Measurements from ENCODE around the gene ARHGDIA. TPM values are rescaled to one million over a fixed set of nuclear protein-coding genes. Genes with fewer than 3 reads are reported as not detected.
"Not testable (repeated sequence)": the region's sequence is repeated elsewhere in the genome, so short reads cannot be mapped to it uniquely, and the experiment has no call there.

Gene ARHGDIA
- total RNA-seq, result 109 TPM

DNA sequence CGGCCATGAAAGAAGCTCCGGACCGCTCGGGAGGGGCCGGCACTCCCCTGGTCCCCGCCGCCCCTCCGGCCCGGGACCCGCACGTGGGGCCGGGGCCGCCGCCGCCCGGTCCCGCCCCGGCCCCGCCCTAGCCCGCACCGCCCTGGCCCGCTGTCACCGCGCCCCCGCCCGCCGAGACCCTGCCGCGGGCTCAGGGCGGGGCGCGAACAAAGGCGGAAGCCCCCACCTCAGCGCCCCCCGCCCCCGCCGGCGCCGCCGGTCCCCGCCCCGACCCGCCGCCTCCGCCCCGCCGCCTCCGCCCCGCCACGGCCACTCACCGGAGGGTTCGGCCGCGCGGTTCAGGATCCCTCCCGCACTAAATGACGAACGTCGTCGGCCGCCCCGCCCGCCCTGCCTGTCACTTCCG lies at the start of gene ARHGDIA:
TSS of gene ARHGDIA (minus strand) at position 357 of the 406 bp plus-strand sequence. CDS start 1,407 bp downstream, outside the sequence.
- ATAC-seq, result peak; percentile 50
- no peak for DNase-seq (ENCODE audit: low spot score)

GRCh38 chr17:81918832-81919545 lies 47.9 kb upstream of the ARHGDIA start:
- DNase-seq (ENCODE audit: low spot score) (no peak), ATAC-seq (peak; percentile 12)

DNA sequence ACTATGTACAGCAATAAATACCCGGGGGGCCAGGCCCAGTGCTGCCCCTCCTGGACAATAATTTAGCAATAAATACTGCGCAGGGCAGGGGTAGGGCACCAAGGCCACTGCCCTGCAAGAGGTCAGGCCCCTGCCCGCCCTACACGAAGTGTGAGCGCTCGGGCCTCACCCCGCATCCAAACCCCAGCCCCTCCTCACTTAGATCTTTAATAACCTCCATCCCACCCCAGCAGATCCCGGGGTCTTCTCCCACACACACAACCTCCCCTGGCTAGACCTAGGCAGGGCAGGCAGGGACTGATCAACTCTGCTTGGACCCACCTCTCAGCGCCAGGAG lies 47.2 kb upstream of the ARHGDIA start:
- not testable (repeated sequence) for DNase-seq (ENCODE audit: low spot score)
- peak; percentile 36 for ATAC-seq

DNA sequence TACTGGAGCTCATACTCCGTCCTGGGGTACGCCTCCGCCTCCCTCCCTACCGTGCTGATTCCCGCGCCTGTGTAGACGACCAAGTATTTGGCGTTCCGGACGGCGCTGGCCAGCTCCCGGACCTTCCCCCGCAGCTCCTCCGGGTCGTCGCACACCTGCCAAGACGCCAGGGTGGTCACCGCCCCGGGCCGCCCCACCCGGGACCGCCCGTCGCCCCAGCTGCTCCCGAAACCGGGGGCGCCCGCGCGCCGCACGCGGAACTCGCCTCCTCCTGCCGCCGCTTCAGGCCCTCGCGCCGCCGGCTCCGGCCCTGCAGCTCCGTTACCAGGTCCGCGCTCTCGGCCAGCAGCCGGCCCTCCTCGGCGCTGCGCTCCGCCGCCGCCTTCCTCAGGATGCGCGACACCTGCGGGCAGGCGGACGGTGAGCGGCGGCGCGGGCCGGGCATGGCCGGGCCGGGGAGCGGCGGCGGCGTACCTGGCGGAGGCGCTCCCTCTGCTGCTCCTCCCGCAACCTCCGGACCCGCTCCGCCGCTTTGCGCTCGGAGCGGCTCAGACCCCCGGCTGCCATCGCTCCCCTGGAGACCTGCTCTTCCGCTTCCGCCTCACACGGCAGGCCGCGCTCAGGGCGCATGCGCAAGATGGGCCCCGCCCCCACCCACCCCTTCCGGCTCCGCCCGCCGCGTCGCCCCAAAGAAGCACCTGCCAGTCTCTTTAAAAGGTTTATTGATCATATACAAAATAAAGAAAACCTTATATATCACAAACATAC lies 46.6 kb upstream of the ARHGDIA start, which contains the start of gene SIRT7:
TSS of gene SIRT7 (minus strand) at position 612 of the 768 bp plus-strand sequence. CDS start at position 567, 45 bp downstream.
- DNase-seq (ENCODE audit: low spot score) (peak; percentile 80), ATAC-seq (peak; percentile 78)

DNA sequence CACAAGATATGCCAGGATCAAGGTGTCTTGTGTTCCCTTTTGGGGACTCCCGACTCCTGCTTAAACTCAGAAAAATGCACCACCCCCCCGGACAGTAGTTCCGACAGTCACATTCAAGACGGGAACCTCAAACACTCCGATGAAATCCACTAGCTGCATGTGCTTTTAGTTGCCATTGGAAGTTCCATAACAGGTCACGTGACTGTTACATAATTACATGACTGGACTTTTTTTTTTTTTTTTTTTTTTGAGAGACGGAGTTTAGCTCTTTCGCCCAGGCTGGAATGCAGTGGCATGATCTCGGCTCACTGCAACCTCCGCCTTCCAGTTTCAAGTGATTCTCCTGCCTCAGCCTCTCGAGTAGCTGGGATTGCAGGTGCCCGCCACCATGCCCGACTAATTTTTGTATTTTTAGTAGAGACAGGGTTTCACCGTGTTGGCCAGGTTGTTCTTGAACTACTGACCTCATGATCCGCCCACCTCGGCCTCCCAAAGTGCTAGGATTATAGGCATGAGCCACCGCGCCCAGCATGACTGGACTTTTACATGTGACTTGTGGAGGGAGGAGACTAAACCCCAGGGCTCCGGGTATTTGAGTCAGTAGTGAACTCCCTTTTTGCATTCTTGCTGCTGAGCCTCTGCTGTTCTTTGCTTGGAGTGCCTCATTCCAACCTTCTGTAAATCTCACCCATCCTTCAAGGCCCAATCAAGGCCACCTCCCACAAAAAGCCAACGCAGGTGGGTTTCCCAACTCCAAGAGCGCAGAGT lies 45.3 kb upstream of the ARHGDIA start:
- DNase-seq (ENCODE audit: low spot score) (no peak), ATAC-seq (no peak)

DNA sequence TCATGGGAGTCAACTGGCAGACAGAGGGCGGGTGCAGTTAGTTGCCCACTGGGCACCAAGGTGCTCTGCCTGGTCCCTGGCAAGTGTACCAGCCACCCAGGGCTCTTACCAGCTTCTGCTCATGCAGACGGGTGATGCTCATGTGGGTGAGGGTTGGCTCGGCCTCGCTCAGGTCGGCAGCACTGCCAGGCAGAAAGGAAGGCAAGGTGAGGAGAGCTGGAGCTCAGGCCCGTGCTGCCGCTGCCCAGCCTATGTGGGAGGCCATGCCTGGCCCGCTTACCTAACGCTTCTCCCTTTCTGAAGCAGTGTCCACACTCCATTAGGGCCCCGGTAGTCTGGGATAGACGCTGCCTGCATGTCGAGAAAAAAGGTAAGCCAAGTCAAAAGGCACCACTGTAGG lies 44.2 kb upstream of the ARHGDIA start:
- no peak for DNase-seq (ENCODE audit: low spot score)
- ATAC-seq, result no peak

DNA sequence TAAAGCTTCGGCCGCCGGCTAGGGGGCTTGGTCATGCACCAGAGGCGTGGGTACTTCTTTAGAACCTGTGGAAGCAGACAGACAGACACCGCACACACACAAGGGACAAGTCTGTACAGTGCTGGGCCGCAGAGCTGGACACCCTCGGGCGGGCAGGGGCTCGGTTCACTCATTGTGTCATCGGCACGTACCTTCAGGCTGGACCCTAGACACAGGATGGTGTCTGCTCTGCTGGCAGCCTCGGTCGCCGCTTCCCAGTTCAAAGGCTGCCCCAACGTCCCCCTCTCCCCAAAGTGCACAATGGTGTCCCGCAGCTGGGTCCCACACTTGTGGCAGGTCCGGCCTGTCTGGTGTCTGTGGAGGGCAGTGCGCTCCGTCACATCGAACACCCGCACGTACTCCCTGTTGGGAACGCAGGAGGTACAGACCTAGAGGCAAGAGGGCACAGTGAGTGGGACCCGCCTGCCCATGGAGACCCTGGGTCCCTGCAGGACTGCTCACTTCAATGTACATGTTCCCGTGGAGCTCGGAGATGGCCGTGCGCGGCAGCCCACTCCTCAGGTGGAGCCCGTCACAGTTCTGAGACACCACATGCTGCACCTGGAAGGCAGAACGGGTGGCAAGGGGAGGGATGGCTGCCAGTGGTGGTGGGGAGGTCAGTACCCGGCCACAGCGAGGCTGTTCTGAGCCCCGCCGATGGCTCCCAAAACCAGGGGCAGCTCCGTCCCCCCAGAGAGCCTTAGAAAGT lies 43.1 kb upstream of the ARHGDIA start:
- ATAC-seq (no peak), DNase-seq (ENCODE audit: low spot score) (no peak)

DNA sequence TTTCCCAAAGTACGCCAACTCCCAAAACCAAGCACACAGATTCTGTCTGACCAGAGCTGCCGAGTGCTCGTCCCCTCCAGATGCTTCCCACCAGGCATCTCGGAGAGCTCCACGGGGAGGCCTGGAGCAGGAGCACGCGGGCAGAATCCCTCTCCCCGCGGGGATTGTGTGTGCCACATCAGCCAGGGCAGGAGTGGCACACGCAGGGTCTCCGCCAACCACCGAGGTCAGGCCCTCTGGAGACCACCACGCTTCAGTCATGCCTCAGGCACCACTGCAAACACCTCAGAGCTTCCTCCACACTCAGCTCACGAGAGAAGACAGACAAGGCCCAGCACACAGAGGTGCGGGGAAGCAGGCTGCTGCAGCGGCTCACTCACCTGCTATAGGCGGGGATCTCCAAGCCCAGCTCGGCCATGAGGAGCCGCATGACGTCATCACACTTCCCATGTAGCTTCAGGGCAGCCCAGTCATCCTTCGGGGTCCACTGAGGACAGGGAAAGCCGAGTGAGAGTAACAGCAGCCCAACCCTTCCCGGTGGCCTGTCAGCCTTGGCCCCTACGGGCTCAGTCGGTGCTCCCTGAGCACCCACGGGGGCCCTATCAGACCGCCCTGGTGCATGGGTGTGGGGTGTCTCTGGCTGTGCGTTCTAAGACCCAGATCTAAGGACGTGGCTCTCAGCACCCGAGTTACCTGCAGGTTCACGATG lies 42.4 kb upstream of the ARHGDIA start:
- ATAC-seq, result no peak
- no peak for DNase-seq (ENCODE audit: low spot score)

DNA sequence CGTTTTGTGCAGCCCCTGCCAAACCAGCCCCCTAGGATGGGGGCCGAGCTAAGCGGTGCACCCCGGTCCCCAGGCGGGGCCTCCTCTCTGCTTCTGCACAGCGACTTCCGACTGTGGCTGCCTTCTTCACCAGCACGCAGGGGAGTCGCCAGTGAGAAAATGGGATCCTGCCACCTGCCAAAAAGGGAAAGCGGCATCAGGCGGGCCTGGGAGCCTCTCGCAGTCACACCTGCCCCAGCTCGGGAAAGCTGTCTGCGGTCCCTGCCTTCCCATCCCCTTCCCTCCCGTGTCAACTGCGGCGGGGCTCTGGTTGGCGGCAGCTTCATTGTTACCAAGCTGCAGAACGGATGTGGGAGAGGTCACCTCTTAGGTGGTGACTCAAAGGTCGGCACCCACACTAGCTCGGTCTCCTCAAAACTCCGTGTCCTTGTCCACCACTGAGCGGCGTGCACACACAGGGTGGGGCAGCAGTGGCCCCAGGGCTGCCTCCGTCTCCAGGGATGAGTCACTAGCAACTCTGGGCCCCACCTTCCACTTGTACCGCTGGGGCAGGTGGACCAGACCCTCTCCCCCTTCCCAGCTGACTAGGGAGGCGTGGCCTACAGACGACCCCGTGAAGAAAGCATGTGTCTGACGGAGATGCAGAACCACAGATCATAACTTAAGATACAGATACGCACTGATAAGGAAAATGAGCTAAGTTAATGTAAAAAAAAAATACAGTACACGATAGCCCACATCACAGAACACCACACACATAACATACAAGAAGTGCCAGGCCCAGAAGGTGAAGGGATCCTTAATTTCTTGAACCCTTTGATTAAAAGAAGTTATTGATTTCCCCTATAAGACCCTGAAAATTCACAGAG lies 41.5 kb upstream of the ARHGDIA start:
- no peak for DNase-seq (ENCODE audit: low spot score)
- ATAC-seq, result no peak

- ATAC-seq, result peak; percentile 0
- DNase-seq (ENCODE audit: low spot score), result no peak
Measured at GRCh38 chr17:81911969-81912368, 40.8 kb upstream of the ARHGDIA start.

- ATAC-seq (peak; percentile 87), DNase-seq (ENCODE audit: low spot score) (peak; percentile 96)
Measured at GRCh38 chr17:81911277-81911961, 40.3 kb upstream of the ARHGDIA start, which contains the start of gene PCYT2. Gene PCYT2 (minus strand): TSS chr17:81911399. CDS start chr17:81911355, 44 bp downstream.

GRCh38 chr17:81910840-81911276 lies 39.7 kb upstream of the ARHGDIA start:
- ATAC-seq (peak; percentile 1), DNase-seq (ENCODE audit: low spot score) (no peak)

- ATAC-seq (peak; percentile 51), DNase-seq (ENCODE audit: low spot score) (peak; percentile 78)
Measured at GRCh38 chr17:81909966-81910839, 39.1 kb upstream of the ARHGDIA start.

DNA sequence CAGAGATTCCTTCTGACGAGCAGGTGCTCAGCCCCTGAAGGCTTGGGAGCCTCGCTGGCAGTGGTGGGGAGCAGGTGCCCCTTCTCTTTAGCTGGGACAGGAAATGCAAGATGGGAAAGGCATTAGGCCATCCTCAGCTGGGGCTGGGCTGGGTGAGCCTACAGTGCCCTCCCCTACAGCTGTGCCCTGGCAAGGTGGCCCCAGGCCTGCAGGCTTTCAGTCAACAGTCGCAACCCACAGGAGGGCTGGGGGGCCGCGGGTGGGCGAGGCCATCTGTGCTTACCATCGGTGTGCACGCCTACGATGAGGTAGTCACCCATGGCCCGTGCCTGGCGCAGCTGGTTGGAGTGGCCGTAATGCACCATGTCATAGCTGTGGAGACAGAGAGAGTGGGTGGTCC lies 38.1 kb upstream of the ARHGDIA start:
- DNase-seq (ENCODE audit: low spot score) (no peak), ATAC-seq (no peak)

DNA sequence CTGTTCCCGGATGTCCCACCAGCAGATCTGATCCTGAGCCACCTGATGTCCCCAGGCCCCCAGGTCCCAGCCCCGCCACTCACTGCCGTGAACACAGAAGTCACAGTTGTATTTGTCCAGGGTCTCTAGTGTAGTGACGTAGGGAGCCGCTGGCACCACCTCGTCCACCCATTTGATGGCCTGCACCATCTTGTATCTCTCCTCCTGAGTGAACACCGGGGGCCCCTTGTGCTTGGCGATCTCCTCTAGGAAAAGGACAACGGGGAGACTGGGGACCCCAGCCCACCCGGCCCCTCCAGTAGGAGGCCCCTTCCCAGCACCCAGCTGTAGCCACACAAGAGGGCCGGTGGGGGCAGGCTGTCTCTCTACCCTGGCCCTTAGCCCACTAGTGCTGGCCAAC lies 37.7 kb upstream of the ARHGDIA start:
- no peak for DNase-seq (ENCODE audit: low spot score)
- ATAC-seq, result no peak

DNA sequence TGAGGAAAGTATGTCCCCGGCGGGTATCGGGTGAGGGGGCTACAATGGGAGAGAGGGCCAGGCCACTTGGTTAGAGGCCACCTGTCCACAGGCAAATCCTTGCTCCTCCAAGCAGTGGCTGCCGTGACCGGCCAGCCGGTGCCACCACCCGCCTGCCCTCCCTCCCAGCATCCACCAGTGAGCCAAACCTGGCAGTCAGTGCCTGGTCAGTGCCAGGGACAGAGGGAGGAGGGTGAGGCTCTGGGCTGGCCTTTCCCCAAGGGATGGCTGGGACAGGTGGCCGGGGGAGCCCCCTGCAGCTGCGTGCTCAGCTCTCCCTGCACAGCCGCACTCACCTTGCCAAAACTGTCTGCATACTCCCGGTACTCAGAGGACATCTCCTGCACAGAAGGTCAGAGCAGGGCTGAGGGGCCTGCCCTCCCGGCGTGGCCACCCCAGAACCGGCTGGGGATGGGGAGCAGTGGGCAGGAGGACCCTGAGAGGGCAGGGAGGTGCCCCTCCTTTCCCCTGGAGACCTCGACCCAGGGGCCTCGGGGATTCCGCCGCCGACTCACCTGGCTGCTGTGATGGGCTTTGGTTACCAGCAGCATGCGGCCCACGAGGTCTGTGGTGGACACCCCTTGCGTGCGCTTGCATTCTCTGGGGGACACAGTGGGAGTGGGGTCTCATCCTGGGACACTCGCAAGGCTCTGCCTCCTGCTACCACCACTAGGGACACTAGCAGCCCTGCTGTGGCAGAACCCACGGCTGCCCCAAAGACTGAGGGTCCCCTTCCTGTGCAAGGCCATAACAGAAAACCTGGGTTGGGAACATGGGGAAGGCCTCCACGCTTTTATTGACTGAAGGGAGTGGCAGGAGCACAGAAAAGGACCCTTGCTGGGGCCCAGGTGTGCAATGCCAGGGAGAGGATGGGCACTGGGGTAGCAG lies 36.3 kb upstream of the ARHGDIA start:
- ATAC-seq, result no peak
- peak; percentile 52 for DNase-seq (ENCODE audit: low spot score)

Data from left lobe of liver (tissue), 2 donors.